Brain microvascular endothelial cell (primary cell): Measurements from ENCODE around the gene ITGB4.
A peak's percentile ranks its signal among the peaks of the same experiment; 100 is the strongest.

ENCODE experiments used
- DNase-seq: peaks from one replicate; pipeline ENCODE4 v3.0.0-alpha.2; 2020
- H3K27ac ChIP-seq: fragments of 250-450 bp; sonication (Bioruptor Pico); 2 replicates; pipeline ENCODE4 v1.5.1; 2020; ENCODE audit warnings: mild to moderate bottlenecking, moderate library complexity
- H3K27me3 ChIP-seq: fragments of 250-450 bp; sonication (Bioruptor Pico); replicated peaks from 2 replicates; pipeline ENCODE4 v1.5.1; 2020; ENCODE audit warnings: mild to moderate bottlenecking
- H3K36me3 ChIP-seq: fragments of 250-450 bp; sonication (Bioruptor Pico); replicated peaks from 2 replicates; pipeline ENCODE4 v1.5.1; 2020; ENCODE audit warnings: mild to moderate bottlenecking
- H3K4me3 ChIP-seq: 2 replicates; pipeline ENCODE4 v1.5.1; 2011; ENCODE audit warnings: low read depth, mild to moderate bottlenecking, control low read depth, low read length, moderate library complexity
- CTCF ChIP-seq: IDR thresholded peaks from 2 replicates; pipeline ENCODE4 v1.5.1; 2011; ENCODE audit warnings: low read depth, mild to moderate bottlenecking, moderate library complexity, low read length, control low read depth, inconsistent platforms; ENCODE audit errors: missing control alignments
- in situ Hi-C: cut with HindIII; loops from 2 replicates; pipeline ENCODE4 v1.10.0; 2017; ENCODE audit warnings: low sequenced_read_pairs, low pct_ligation_motif_present

Gene ITGB4

GRCh38 chr17:75720656-75721462, at the start of gene ITGB4:
ITGB4 (plus strand) TSS chr17:75721459; CDS start chr17:75724704, 3,245 bp downstream.
- no peak for DNase-seq

GRCh38 chr17:75672011-75672410, 49.2 kb upstream of the ITGB4 start:
- DNase-seq: no peak
- H3K36me3 ChIP-seq: peaks cover 54% of the 10 kb centered on the region
- H3K27me3 ChIP-seq: no peaks in the 10 kb centered on the region
- TF ChIP-seq CTCF: no peak
- no peak overlapping the region for H3K27ac ChIP-seq
- H3K4me3 ChIP-seq: no peak overlapping the region
- in situ Hi-C loops: loop anchor here (10.0 kb wide), 1 partner anchor 73 kb away; no protein-coding TSS in a partner anchor

More at GRCh38 chr17:75720656-75721462, at the start of gene ITGB4:
- H3K27ac ChIP-seq: no peak within 1 kb of the TSS
- H3K27me3 ChIP-seq: peaks cover 23% of the 10 kb centered on the region
- peak within 1 kb of the TSS; percentile 20 for H3K4me3 ChIP-seq
- no peaks in the 10 kb centered on the region for H3K36me3 ChIP-seq
- in situ Hi-C loops: no loop called here
- TF ChIP-seq CTCF: no peak

- Histone ChIP-seq H3K36me3 (peaks cover 56% of the 10 kb centered on the region), H3K27me3 (no peaks in the 10 kb centered on the region), H3K27ac (no peak overlapping the region), H3K4me3 (no peak overlapping the region)
- DNase-seq: no peak
- TF ChIP-seq CTCF: no peak
- in situ Hi-C loops: loop anchor here (10.0 kb wide), 1 partner anchor 71 kb away; no protein-coding TSS in a partner anchor
These were observed 47.8 kb upstream of the ITGB4 start for GRCh38 chr17:75673487-75673886.

GRCh38 chr17:75676461-75676860, 44.8 kb upstream of the ITGB4 start:
- Histone ChIP-seq H3K4me3 (no peak overlapping the region), H3K36me3 (peaks cover 40% of the 10 kb centered on the region), H3K27me3 (no peaks in the 10 kb centered on the region), H3K27ac (no peak overlapping the region)
- DNase-seq: no peak
- no peak for TF ChIP-seq CTCF
- in situ Hi-C loops: loop anchor here (10.0 kb wide), 1 partner anchor 68 kb away; no protein-coding TSS in a partner anchor

GRCh38 chr17:75679706-75680211, 41.5 kb upstream of the ITGB4 start:
- Histone ChIP-seq H3K27ac (no peak overlapping the region), H3K4me3 (no peak overlapping the region), H3K27me3 (no peaks in the 10 kb centered on the region), H3K36me3 (peaks cover 20% of the 10 kb centered on the region)
- in situ Hi-C loops: loop anchor here (10.0 kb wide), 1 partner anchor 65 kb away; no protein-coding TSS in a partner anchor
- peak; percentile 25 for TF ChIP-seq CTCF
- DNase-seq: no peak
